Nucleus accumbens (tissue), 56 donors: ENCODE results near the gene MAB21L1.

ENCODE experiments used
- DNase-seq, 56 donors: peaks; one replicate each; lab custom pipeline; 2025; lab: John Stamatoyannopoulos, UW

The MAB21L1 gene

GRCh38 chr13:35449821-35450220, 26.7 kb downstream of the MAB21L1 start:
- DNase-seq = no peak

DNA sequence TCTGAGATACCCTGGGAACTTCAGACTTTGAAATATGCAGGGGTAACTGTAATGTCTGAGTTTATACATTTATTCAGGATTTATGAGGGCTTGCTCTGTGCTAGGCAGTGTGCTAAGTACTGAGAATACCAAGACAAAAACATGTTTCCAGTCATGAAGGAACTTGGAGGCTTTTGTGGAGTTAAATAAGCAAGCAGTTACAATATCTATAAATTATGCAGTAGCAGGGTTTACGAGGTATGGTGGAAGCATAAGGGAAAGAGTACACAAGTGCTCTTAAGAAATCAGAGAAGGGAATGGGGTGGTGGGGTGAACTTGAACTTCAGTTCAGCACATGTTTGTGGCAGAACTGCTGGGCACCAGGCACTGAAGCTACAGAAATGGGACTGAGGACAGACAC, 28.0 kb downstream of the MAB21L1 start:
- DNase-seq = no peak
